GM18861 (cell line): ENCODE results near the gene LARGE1.

ENCODE experiments used
- ATAC-seq: cut with Tn5 transposase; IDR thresholded peaks from one replicate; pipeline ENCODE4 v1.9.1; 2021; ENCODE audit not compliant: unreplicated experiment

The LARGE1 gene

GRCh38 chr22:33331017-33331416 lies 589.3 kb downstream of the LARGE1 start:
- no peak for ATAC-seq

DNA sequence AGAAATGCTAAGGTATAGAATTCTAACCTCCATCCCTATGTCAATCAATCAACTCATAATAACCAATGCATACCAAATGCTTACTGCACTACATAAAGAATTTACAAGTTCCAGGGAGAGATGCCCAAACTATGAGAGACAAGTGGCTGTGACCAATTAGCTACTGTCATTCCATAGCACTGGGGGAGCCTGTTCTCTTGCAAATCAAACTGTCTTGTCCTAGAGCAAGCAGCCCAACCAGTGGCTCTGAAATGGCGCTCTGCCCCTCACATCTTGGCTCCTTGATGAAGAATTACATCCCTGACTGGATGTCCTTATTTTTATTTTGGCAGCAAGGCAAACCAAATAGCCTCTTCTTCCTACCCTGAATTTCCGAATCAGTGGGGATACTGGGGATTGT lies 589.7 kb downstream of the LARGE1 start:
- no peak for ATAC-seq

DNA sequence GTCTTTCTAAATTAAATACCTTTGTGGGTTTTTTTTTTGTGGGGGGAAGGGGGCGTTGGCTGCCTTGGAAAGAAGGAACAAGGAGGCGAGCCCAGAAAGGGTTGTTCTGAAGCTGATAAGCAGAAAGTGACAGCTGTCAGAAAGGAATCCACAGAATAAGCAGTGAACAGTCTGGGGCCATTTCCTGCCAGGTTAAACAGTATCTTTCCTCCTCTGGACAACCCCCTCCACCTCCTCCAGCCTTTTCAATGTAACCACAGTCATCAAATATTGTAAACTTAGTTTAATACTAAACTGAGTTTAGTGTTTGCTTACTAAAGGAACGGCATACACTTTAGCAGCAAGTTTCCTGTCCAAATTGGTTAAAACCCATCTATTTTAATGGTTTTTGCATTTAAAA lies 590.9 kb downstream of the LARGE1 start:
- ATAC-seq = no peak

DNA sequence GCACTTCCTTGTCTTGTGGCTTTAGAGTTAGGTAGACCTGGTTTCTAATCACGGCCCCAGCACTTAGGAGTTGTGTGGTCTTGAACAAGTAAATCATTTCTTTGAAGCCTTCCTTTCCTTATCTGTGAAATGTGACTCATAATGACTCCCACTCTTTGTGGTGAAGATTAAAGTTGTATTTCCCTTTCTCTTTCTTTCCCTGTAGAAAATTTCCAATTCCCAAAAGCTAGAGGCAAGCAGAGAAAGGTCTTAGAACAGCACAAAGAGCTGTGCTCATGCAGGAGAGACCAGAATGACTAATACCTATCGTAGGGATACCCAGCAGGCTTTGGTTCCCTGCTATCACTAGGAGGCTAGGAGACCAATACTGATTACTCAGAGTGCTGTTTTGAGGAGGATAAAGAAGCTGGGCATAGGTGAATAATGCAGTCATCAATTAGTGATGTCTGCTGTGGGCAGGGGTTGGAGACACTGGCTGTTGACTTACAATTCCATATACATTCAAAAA lies 591.4 kb downstream of the LARGE1 start:
- no peak for ATAC-seq

- ATAC-seq = no peak
These were observed 592.9 kb downstream of the LARGE1 start for GRCh38 chr22:33327348-33327860.

GRCh38 chr22:33326540-33327295 lies 593.6 kb downstream of the LARGE1 start:
- no peak for ATAC-seq

- peak; percentile 68 for ATAC-seq
These were observed 594.9 kb downstream of the LARGE1 start for GRCh38 chr22:33325232-33326004.

DNA sequence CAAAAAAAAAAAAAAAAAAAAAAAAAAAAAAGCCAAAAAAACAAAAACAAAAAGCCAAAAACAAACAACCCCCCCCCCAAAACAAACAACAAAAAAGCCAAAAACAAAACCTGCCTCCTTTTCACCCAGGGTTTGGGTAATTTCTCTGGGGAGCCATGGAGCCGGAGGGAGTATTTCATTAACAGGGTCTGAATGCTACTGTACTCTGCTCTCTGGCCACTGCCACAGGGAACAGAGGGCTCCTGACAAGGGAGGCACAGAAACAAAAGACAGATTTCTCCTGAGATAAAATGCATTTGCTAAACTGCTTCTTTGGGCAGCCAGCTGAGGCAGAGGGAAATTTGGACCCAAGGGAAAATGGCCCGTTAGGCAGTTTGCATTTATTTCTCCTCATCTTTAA lies 596.0 kb downstream of the LARGE1 start:
- no peak for ATAC-seq

DNA sequence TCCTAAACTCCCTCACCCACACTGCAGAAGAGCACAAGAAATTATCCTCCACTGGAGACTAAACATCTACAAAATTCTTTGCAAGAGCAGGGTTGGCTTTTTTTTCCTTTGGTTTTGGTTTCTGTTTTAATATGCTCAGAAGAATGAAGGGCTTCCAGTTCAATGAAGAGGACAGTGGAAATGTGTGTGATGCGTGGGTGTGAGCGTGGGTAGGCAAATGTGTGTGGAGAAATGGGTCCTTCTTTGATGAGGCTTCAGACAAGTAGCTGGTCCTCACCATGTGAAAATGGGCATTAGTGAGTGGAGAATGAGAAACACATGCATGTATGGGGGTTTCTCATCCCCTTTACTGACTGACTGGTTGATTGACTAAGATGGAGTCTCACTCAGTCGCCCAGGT lies 598.8 kb downstream of the LARGE1 start:
- ATAC-seq = no peak

DNA sequence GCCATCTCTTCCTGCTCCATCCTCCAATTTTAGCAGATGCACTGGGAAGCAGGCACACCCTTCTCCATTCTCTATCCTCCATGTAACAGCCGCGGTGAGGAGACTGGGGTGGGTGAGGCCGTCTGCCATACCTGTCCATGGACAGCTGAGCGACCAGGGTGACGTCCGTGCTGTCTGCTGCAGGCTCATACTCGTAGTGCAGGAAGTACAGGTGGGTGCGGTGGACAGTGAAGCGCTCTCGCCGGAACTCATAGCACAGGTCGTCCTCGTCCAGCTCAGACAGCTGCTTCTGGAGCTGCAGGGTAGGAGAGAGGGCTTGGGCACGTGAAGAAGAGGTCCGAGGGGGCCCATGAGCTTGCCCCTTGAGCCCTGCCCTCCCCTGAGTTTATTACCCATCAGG lies 604.3 kb downstream of the LARGE1 start:
- no peak for ATAC-seq

GRCh38 chr22:33315117-33315516 lies 605.2 kb downstream of the LARGE1 start:
- ATAC-seq = no peak

- no peak for ATAC-seq
These were observed 606.0 kb downstream of the LARGE1 start for GRCh38 chr22:33314316-33314715.

DNA sequence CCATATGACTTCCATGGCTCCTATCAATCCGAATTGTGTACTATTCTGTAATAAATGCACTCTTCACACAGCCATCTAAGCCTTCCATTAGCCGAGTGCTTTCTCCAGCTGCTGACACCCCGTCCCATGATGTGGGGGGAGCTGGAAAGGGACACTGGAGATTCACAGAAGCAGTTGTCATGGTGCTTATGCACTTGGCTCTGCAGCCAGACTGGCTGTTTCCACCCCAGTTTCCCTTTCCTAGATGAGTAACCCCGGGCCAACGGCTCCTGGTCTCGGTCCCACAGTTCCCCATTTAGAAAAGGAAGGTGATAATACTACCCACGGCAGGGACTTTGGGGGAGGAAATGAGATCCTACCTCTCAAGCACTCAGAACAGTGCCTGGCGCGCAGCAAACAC lies 617.2 kb downstream of the LARGE1 start:
- no peak for ATAC-seq

GRCh38 chr22:33302549-33302948 lies 617.7 kb downstream of the LARGE1 start:
- ATAC-seq = no peak

DNA sequence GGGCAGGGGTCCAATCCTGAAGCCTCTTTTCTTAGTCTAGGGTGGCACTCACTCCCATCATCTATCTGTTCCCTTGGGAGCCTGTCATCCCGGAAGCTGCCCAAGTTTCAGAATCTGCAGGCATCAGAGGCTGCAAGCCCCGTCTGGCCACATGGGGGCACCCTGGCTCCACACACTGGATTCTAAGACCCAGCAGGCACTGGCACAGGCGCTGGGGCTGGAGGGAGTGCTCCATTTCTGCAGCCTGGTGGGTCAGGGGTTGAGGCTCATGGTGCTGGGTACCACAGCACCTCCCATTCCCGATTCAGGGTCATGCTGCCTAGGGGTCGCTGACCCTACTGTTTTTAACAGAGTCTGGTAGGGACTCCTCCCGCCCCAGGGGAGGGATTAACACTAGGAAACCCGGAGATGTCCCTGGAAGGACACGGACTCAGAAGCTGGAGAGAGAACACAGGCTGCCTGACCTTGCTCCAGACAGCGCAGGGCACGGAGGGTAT lies 618.2 kb downstream of the LARGE1 start:
- ATAC-seq = no peak

DNA sequence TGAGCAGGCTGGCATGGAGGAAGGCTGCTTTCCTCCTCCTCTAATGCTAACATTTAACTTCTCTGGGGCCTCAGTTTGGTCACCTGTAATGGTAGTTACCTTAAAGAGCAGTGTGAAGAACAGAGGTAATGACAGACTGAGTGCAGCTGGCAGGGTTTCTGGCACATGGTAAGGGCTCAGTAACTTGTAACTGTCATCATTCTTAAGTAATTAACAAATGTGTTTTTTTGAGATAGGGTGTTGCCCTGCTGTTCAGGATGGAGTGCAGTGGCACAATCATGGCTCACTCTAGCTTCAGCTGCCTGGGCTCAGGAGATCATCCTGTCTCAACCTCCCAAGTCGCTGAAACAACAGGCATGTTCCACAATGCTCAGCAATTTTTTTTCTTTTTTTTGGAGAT lies 620.1 kb downstream of the LARGE1 start:
- ATAC-seq = no peak

DNA sequence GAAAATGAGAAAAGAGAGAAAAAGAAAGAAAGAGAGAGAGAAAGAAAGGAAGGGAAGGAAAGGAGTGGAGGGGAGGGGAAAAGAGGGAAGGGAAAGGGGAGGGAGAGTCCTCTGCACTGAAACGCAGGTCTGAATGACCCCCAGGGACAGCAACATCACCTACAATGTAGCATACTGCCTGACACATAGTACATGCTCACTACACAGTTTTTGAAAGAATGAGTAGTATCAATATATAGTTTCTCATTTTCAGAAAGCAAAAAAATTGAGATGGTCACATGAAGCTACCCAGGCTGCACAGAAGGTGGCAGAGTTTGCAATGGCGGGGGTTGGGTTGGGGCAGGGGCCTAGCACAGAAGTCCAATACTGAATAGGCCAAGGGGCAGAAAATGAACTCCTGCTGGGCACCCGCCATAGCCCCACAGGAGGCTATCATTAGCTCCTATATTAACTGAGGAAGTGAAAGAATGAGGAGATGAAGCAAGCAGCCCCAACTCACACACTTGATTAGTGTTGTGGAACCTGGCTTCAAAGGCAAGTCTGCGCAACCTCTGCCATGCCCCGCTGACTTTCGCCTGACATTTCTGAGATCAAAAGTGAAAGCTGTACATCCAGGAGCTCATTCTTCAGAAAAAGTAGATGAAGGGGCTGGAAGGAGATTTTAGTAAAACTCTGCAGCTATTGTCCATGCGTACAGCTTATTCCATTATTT lies 620.9 kb downstream of the LARGE1 start:
- peak; percentile 92 for ATAC-seq

DNA sequence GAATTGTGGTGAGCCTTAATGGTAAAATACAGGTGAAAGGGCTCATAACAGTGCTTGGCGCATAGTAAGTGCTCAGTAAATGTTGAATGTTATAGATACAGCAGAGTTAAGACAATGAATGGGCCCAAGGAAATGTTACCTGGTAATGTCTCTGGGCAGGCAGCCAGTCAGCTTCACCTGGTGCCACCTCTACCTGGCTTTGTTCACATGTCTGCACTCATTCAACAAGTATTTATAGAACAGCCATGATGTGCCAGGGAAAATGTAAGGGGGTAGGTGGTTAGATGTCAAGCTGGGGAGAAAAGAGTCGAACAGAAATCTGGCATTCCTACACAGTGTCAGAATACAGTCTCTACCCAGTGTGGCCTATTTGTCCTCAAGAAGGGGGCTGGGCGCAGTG lies 623.3 kb downstream of the LARGE1 start:
- ATAC-seq = no peak

GRCh38 chr22:33288078-33288477 lies 632.2 kb downstream of the LARGE1 start:
- no peak for ATAC-seq

DNA sequence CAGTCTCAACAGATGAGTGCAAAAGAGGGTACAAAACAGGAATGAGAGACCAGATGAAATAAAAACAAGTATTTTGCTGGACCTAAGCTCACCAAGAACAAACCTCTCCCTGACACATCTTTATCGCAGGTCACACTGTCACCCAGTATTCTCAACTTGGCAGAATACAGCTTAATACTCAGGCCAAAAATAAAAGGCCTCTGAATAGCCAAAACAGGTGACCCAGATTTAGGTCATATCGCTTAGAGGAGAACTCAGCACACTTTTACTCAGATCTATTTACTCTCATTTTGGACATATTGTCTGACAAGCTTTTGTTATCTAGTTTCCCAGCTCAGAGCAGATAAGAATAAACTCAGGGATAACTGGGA lies 645.2 kb downstream of the LARGE1 start:
- no peak for ATAC-seq
